ENCODE data around the gene CCDC50.
A peak's percentile ranks its signal among the peaks of the same experiment; 100 is the strongest.

The CCDC50 gene

DNA sequence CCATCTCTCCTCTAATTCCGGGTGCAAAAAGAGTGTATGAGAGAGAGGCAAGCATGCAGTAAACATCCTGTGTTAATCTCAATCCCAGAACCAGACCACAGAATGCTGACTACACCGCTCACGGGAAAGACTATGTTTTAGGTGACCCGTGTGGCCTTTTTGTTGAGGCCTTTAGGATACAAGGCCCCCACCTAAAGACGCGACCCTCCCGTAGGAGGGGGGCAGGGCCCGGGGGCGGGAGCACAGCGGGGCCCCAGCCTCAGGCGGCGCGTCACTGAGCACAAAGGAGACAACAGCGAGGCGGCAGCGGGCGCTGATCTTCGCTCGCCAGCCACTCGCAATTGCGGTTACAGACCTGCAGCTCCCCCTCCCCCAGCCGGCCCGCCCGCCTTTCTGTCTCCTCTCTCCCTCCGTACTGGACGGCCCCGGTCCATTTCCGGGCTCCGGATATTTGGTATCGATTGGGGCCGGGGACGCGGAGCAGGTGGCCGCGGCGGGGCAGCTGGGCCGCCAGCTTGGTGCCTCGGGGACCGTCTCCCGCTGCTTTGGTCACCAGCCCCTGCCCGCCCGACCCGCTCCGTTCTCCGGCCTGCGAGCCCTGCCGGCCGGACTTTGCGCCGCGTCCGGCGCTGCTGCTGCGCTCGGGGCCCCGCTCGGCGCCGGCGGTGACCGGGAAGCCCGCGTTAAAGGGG is at the start of gene CCDC50:
TSS of gene CCDC50 (plus strand) at position 433 of the 692 bp plus-strand sequence. CDS start 281 bp downstream, outside the sequence.
- peak; percentile 19 for DNase-seq (ENCODE audit: low read depth)

DNA sequence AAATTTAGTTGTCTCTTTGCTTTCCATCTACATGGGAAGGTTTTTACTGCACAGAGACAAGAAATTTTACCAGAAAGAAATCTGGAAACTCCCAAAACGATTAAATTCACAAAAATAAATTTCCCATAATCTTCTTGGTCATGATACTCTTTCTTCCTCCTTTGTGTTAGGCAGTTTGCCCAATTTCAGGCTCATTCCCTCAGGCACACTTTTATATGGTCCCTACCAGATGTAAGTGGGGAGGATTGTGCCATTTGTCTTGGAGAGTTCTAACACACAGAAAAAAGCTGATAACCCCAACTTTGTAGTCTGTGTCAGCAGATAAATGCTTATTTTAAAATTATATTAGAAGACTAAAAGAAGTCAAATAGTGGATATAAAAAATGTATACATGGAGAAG is 49.1 kb upstream of the CCDC50 start:
- no peak for DNase-seq (ENCODE audit: low read depth)

DNA sequence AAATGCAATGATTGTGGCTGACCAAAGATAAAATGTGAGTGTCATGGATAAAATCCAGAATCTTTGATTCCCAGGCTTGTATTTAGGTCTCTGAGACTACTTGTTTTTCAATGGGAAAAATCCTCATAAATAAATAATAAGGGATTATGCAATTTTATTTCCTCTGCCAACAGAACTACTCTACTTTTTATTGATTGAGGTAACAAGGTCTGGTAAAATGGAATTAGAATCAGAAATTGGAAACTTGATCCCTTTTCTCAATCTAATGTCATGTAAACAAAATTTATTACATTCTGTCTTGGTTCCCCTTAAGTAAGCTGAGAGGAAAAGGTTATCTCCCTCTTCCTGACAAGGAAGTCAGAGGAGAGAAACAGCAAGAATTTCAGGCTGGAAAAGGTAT is 48.3 kb upstream of the CCDC50 start:
- no peak for DNase-seq (ENCODE audit: low read depth)

GRCh38 chr3:191282251-191283185 is 46.7 kb upstream of the CCDC50 start:
- DNase-seq (ENCODE audit: low read depth): no peak

DNA sequence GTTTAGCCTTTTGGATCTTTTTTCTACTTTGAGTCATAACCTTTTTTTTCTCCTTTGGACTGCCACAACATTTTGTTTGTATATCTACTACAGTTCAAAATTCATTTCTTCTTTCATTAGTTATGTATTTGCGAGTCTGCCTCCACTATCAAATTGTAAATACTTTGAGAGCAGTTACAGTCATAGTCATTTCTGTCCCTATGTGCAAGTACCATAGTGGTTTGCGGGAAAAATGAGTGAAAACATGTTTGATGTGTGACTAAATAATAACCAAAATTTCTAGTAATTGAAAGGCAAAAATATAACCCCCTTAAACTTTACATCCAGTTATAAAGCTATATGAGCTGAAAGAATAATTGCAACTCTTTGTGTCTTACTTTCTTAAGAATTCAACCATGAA is 45.8 kb upstream of the CCDC50 start:
- no peak for DNase-seq (ENCODE audit: low read depth)

DNA sequence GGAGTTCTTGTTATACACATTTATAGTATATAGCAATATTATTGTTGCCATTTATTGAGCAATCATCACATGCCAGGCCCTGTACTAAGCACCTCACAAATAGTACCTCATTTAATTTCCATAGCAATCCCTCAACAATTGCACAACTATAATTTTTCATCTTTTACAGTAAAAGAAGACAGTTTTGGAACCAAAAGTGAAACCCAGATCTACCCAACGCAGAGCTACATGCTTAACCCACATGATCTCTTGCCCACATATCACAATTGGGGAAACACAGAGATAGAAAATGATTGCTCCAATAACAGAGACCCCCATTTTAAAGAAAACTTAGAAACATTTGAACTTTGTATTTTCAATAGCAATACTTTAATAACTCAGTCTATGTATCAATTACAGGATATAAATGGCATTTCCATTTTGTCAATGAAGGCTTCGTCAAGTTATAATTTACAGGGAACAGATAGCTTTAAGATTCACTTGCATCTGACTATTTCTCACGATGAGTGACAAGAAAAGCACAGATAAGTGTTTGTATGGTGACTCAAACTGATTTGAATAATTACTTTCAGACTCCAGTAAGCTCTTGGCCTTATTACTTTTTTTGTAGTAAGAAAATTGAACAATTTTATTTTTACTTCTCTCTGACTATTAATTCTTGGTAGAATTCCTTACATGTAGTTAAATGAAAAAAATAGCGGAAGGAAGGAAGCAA is 38.7 kb upstream of the CCDC50 start:
- DNase-seq (ENCODE audit: low read depth): no peak

- DNase-seq (ENCODE audit: low read depth): no peak
Measured at GRCh38 chr3:191292243-191293015, 36.8 kb upstream of the CCDC50 start.

- DNase-seq (ENCODE audit: low read depth): no peak
Measured at GRCh38 chr3:191294291-191294690, 34.9 kb upstream of the CCDC50 start.

DNA sequence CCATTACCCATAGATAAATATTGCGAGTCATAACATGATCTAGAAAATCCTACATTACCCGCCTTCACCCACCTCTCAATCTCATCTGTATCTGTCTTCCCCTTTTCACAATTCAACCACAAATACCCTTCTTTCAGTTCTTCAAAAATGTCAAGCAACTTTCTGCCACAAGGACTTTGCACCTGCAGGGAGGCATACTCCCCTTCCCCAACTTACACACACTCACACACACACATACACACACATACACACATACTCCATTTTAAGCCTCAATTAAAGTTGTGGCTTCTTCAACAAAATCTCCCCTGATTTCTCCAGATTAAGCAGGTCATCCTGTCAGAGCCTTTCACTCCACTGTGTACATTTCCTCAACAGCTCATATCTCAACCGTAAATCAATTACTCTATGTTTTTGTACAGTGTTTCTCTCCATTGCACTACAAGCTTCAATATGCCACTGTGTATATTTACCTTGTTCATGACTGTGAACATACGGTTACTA is 33.1 kb upstream of the CCDC50 start:
- DNase-seq (ENCODE audit: low read depth): no peak

GRCh38 chr3:191298846-191299245 is 30.3 kb upstream of the CCDC50 start:
- DNase-seq (ENCODE audit: low read depth): no peak

DNA sequence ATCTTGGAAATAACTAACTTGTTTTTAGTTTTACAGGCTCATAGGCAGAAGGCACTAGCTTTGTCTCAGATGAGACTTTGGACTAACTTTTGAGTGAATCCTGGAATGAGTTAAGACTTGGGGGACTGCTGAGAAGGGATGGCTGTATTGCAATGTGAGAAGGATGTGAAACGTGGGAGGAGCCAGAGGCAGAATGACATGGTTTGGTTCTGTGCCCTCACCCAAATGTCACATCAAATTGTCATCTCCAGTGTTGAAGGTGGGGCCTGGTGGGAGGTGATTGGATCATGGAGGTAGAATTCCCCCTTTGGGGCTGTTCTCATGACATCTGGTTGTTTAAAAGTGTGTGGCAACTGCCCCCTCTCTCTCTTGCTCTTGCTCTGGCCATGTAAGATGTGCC is 28.8 kb upstream of the CCDC50 start:
- DNase-seq (ENCODE audit: low read depth): no peak

DNA sequence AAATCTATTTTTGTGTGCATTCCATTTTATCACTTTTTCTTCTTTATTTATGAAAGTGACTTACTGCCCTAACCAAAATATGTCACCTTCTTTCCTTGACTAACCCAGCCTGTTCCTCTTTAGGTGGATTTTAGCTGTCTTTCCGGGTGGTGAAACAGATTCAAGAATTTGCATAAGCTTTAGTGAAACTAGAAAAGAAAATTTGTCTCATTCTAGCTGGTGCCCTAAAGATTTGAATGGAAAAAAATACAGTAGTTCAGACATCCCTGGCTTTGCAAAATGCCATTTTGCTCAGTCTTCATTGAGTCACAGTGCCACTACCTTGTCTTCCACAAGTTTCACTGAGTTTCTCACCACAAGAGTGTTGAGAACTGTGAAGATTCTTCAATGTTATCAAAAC is 28.2 kb upstream of the CCDC50 start:
- DNase-seq (ENCODE audit: low read depth): no peak

GRCh38 chr3:191301782-191302411 is 27.3 kb upstream of the CCDC50 start:
- no peak for DNase-seq (ENCODE audit: low read depth)

DNA sequence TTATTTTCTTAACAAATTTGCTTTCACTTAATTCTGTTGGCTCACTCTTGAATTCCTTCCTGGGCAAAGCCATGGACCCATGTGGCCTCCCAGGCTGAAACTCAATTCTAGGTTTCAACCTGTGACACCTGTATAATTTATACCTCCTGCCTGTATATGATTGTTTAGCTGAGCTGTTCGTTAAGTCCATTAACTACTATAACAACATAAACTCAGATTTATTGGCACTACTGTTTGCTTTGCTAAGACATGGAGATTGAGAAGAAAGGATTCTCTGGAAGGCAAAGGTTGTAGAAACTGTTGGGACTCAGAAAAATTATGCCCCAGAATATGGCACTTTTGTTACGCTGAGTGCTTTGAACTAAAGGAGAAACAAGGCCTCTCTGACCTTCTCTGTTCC is 26.7 kb upstream of the CCDC50 start:
- DNase-seq (ENCODE audit: low read depth): no peak

DNA sequence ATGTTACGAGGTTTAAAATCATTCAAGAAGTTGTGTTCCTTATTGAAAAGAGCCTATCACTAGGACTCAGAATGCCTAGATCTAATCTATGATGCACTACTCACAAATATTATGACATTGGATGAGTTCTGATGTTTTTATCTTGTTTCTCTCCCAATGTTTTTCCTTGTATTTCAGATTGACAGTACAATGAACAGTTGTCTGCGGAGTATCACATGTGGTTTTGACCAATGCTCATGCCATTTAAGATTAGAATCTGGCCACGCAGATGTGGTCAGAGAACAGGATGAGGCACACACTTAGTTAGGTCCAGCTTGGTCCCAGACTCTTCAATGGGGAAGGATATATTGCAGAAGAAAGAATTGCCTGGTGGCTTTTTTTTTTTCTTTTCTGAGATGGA is 25.6 kb upstream of the CCDC50 start:
- no peak for DNase-seq (ENCODE audit: low read depth)

GRCh38 chr3:191306428-191306827 is 22.8 kb upstream of the CCDC50 start:
- DNase-seq (ENCODE audit: low read depth): no peak

DNA sequence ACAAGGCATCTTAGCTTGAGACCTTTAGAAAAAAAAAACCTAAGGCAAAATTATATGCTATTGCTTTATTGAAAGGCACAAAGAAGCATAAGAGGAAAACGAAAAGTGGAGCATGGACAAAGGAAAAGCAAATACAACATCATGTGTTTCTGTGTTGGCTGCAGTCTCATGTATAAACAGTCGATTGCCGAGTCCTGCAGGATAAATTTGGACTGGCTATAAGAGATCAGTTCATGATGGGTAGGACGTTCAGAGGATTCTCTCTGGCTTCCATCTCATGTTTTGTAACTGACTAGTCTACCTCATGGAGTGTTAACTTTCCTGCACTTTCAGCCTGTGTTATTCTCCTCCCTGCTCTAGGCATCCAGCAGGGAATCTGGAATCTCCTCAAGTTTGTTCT is 21.9 kb upstream of the CCDC50 start:
- DNase-seq (ENCODE audit: low read depth): no peak

DNA sequence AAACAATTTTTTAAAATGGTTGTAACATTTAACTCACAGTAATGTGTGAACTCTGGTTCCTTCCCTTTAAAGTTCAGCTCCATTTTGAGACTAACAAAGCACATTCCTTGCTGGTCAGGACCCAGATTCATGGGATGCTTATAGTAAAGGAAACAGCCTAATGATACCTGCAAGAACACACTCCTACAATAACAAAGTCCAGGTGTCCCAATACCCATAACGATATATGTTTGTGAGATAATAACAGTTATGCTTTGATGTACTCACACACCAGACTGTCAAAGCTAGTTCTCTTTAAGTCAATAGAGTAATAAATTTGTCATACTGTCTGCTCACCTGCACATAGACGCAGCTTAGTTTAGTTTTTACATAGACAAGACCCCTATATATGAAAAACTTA is 15.9 kb upstream of the CCDC50 start:
- DNase-seq (ENCODE audit: low read depth): no peak

DNA sequence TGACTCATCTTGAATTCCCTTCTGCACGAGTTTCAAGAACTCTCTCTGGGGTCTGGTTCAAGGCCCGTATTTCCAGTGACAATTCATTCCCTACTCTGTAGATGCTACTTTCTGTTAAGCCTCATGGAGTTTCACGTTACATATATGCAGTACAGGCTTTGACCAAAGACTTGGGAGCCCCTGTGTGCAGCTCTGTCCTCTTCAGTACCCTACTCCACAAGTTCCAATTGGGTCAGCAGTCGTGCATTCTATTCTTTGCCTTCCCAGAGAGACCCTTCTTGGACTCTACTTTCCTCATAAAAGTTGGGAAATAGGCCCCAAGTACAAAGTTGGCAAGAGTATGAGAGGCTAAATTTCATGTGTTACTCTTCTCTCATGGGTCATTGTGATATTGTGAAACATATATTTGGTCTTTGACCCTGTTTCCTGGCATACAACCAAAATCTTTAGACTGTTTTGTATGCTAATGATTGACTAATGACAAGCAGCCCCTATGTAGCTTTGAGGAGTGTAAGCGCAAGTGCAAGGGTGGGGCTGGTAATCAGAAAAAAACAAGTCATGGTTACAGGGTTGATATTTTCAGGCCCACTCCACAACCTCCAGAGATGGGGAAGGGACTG is 15.0 kb upstream of the CCDC50 start:
- DNase-seq (ENCODE audit: low read depth): no peak

DNA sequence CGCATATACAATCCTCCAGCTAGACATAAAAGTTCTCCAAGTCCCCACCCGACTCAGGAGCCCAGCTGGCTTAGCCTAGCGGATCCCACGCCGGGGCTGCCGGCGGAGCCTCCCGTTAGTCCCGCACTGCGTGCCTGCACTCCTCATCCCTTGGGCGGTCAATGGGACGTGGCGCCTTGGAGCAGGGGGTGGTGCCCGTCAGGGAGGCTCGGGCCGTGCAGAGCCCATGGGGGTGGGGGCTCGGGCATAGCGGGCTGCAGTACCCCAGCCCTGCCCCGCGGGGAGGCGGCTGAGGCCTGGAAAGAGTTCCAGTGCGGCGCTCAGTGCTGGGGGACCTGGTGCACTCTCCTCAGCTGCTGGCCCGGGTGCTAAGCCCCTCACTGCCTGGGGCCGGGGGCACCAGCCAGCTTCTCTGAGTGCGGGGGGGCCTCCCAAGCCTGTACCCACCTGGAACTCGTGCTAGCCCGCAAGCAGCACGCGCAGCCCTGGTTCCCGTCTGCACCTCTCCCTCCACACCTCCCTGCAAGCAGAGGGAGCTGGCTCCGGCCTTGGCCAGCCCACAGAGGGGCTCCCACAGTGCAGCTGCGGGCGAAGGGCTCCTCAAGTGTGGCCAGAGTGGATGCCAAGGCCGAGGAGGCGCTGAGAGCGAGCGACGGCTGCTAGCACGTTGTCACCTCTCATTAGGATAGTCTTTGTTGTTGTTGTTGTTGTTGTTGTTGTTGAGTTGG is 12.2 kb upstream of the CCDC50 start:
- DNase-seq (ENCODE audit: low read depth): no peak
